Activated T-cell treated with anti-CD3 and anti-CD28 coated beads for 4 hours (primary cell): ENCODE results near the gene MTHFR.
"Not testable (repeated sequence)": the region's sequence is repeated elsewhere in the genome, so short reads cannot be mapped to it uniquely, and the experiment has no call there.

Experiments used
- DNase-seq: peaks from one replicate; pipeline ENCODE4 v3.0.0-alpha.2; 2020

The MTHFR gene

GRCh38 chr1:11831945-11832725 lies 26.4 kb upstream of the MTHFR start:
- DNase-seq = no peak

GRCh38 chr1:11828511-11828910 lies 22.7 kb upstream of the MTHFR start:
- no peak for DNase-seq

GRCh38 chr1:11826946-11827345 lies 21.2 kb upstream of the MTHFR start:
- no peak for DNase-seq

- no peak for DNase-seq
Observed at GRCh38 chr1:11825131-11825530, 19.4 kb upstream of the MTHFR start.

GRCh38 chr1:11823366-11824137 lies 17.8 kb upstream of the MTHFR start:
- DNase-seq = no peak

GRCh38 chr1:11822091-11822490 lies 16.3 kb upstream of the MTHFR start:
- DNase-seq = no peak

GRCh38 chr1:11817192-11817591 lies 11.4 kb upstream of the MTHFR start:
- DNase-seq = no peak

- DNase-seq = no peak
Observed at GRCh38 chr1:11813021-11813420, 7.3 kb upstream of the MTHFR start.

- DNase-seq = no peak
Observed at GRCh38 chr1:11807133-11807532, 1.4 kb upstream of the MTHFR start.

- no peak for DNase-seq
Observed at GRCh38 chr1:11806307-11806936, 658 bp upstream of the MTHFR start.

- DNase-seq = peak; percentile 25
Observed at GRCh38 chr1:11804666-11805421, 920 bp downstream of the MTHFR start.

GRCh38 chr1:11803924-11804665 lies 1.7 kb downstream of the MTHFR start:
- DNase-seq = not testable (repeated sequence)

GRCh38 chr1:11802973-11803885 lies 2.5 kb downstream of the MTHFR start:
- peak; percentile 55 for DNase-seq

GRCh38 chr1:11802616-11802972 lies 3.2 kb downstream of the MTHFR start:
- DNase-seq = no peak

GRCh38 chr1:11800756-11801433 lies 4.9 kb downstream of the MTHFR start:
- no peak for DNase-seq

GRCh38 chr1:11800391-11800755 lies 5.4 kb downstream of the MTHFR start:
- DNase-seq = no peak

GRCh38 chr1:11799896-11800295 lies 5.9 kb downstream of the MTHFR start:
- no peak for DNase-seq

- DNase-seq = no peak
Observed at GRCh38 chr1:11799099-11799498, 6.7 kb downstream of the MTHFR start.

GRCh38 chr1:11797525-11798216 lies 8.1 kb downstream of the MTHFR start:
- DNase-seq = no peak
